NCI-H2107 treated with DMSO at 0.1 percent for 48 hours (cell line): ENCODE results near the gene PTPN9.
"Not testable (repeated sequence)": the region's sequence is repeated elsewhere in the genome, so short reads cannot be mapped to it uniquely, and the experiment has no call there.

Experiments used
- DNase-seq: peaks from one replicate; lab custom pipeline; 2025; ENCODE audit not compliant: unreplicated experiment; lab: John Stamatoyannopoulos, UW

The PTPN9 gene

GRCh38 chr15:75454471-75455378 lies 124.4 kb downstream of the PTPN9 start:
- DNase-seq = peak; percentile 4

- DNase-seq = peak; percentile 97
Measured at GRCh38 chr15:75453703-75454470, 125.2 kb downstream of the PTPN9 start.

GRCh38 chr15:75452865-75453702 lies 126.0 kb downstream of the PTPN9 start:
- peak; percentile 41 for DNase-seq

DNA sequence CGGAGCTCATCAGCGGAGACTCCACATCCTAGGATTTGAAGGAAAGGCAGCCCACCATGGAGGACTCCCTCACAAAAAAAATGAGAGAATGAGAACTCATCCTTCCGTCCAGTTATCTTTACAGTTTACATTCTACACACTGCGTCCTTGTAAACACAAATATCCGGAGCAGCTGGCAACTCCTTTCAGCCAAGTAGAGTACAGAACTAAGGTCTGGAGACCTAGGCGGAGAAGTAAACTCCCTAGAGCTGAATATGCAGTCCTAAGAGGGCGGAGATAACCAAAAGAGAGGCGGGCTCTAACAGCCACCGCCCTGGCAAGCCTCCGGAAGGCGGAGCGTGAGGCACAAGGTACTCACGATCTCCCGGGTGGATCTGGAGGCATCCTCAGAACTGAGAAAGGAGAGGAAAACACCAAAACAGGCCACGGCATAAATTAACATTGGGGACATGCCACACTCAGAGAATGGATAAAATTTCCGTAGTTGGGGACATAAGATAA lies 126.7 kb downstream of the PTPN9 start:
- DNase-seq = peak; percentile 68

DNA sequence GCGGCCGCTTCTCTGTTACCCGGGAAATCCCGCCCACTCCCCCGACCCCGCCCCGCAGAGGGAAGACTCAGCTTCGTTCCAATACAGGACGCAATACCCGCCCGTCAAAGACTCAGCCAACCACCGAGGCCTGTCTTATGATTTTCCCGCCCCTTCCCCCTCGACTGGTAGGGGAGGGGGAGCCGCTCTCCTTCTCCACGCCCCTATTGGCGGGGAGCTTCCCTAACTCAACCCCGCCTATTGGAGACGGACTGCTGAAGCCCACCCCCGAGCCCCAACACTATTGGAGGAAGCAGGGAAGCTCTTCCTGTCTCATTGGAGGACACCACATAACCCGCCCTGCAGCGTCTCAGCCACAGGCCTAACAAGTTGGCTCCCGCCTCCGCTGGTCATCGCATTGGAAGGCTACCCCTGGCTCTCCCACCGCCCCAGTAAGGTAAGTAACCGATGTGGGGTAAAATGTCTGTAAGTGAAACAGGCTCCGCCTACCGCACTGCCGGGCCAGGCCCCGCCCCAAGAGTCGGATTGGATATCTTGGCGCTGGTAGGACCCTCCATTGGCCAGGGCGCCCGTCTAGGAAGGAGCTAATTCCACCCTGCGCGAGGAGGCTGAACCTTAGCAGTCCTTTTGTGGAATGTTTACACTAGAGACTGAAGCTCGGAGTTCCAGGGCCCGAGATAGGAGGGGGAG lies 127.3 kb downstream of the PTPN9 start, which contains the start of gene SIN3A:
Gene SIN3A (minus strand): TSS at position 17 of the 690 bp plus-strand sequence. CDS start 21,315 bp downstream, outside the sequence.
- DNase-seq = peak; percentile 92

- DNase-seq = no peak
Measured at GRCh38 chr15:75451202-75451673, 127.9 kb downstream of the PTPN9 start.

DNA sequence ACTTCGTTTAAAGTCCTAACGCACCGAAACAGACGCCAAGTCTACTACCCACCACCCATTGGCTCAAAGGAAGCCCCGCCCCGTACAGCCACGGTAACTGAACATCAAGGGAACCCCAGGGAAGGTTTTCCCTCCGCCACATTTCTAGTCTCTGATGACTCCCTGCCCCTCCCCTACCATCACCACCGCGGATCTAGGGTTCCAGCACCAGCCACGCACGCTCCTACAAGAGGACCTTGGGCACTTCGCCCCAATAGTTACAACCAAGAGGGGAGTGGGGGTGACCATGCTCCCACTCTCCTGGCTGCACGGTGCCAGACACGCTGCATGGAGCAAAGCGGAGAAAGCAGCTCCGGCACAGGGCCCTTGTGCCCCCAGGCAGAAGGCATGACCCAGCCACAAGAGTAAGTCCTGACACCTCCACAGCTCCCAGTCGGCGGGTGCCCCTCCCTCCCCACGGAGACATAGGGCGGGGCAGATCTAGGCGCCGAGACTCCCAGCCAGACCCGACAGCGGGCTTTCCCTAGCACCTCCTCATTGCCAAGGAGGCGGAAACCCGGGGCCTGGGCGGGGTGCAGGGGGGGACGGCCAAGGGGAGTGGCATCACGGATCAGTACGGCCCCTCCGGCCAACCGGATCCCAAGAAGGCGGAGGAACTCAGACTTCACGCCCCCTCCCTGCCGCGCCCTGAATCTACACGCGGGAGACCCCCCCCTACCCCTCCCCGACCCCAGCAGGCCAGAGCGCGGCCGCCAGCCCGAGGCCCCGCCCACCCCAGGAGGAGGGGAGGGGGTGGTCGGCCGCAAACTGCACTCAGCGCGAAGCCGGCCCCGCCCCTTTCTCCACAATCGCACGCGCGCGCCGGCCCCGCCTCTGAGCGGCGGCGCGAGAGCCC lies 128.6 kb downstream of the PTPN9 start:
- DNase-seq = peak; percentile 62

DNA sequence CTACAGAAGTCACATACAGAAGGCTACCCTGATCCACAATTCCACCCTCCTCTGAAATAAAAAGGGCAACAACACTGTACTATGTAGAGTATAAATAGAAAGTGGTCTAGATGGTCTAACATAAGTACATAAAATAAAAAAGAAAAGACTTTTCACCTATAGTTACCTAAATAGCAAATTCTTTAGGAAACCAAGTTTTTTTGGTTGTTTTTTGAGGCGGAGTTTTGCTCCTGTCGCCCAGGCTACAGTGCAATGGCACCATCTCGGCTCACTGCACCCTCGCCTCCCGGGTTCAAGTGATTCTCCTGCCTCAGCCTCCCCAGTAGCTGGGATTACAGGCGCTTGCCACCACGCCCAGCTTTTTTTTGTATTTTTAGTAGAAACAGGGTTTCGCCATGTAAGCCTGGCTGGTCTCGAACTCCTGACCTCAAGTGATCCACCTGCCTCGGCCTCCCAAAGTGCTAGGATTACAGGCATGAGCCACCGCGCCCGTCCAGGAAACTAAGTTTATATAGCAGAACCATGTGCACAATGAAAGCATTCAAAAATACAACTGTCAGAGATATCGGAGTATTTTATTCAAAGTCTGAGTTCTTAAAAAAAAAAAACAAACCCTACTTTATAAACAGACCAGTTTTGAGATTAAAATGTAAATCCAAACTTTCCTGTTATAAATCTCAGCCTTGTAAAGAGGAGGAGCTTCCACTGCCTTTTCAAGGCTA lies 129.4 kb downstream of the PTPN9 start:
- DNase-seq = no peak

- not testable (repeated sequence) for DNase-seq
Measured at GRCh38 chr15:75448171-75448570, 130.9 kb downstream of the PTPN9 start.

DNA sequence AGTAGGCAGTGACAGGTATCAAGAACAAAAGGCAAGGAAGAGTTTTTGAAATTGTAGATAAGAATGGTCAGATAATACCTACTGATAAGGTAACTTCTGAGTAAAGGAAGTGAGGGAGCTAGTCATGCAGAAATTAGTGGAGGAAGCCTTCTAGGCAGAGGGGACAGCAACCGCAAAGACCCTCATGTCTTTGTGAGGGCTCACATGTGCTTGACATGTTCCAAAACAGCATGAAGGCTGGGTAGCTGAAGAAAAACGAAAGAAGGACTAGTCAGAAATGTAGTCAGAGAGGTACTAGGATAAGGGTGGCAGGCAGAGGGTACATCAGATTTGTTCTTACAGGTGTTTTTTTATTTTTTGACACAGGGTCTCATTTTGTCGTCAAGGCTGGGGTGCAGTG lies 133.0 kb downstream of the PTPN9 start:
- no peak for DNase-seq

DNA sequence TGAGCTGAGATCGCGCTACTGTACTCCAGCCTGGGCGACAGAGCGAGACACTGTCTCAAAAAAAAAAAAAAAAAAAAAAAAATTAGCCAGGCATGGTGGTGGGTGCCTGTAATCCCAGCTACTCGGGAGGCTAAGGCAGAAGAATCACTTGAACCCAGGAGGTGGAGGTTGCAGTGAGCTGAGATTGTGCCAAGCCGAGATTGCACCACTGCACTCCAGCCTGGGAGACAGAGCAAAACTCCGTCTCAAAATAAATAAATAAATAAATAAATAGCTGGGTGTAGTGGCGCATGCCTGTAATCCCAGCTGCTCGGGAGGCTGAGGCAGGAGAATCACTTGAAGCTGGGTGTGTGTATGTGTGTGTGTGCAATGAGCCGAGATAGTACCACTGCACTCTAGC lies 133.8 kb downstream of the PTPN9 start:
- not testable (repeated sequence) for DNase-seq

DNA sequence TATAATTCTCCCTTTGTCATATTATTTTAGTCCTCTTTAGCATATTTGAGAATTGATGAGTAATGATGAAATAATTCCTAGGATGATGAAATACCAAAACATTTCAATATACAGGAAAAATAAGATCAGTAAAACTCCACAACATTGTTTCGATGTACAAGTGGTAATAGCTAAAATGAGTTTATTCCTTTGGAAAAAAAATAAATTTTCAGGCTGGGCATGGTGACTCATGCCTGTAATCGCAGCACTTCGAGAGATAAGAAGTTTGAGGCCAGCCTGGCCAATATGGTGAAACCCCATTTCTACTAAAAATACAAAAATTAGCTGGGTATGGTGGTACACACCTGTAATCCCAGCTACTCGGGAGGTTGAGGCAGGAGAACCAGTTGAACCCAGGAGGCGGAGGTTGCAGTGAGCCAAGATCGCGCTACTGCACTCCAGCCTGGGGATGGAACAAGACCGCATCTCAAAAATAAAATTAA lies 135.1 kb downstream of the PTPN9 start:
- DNase-seq = not testable (repeated sequence)

- no peak for DNase-seq
Measured at GRCh38 chr15:75437721-75438120, 141.4 kb downstream of the PTPN9 start.

DNA sequence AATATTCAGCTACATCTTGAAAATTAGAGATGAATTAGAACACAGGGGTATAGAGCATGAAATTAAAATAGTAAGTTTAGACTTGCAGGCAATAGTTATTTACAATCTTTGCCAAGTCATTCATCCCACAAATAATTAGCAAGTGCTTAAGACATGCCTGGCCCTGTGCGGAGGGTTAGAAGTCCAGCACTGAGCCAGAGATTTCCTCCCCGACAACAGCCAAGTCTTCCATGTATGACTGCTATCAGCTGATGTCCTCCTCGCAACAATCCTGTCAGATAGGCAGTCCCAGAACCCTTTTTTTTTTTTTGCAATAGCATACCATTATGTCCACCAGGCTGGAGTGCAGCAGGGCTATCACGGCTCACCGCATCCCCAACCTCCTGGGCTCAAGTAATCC lies 142.2 kb downstream of the PTPN9 start:
- no peak for DNase-seq

- no peak for DNase-seq
Measured at GRCh38 chr15:75431682-75432081, 147.4 kb downstream of the PTPN9 start.

- no peak for DNase-seq
Measured at GRCh38 chr15:75431270-75431669, 147.8 kb downstream of the PTPN9 start.

- DNase-seq = no peak
Measured at GRCh38 chr15:75430259-75430658, 148.9 kb downstream of the PTPN9 start.

- no peak for DNase-seq
Measured at GRCh38 chr15:75428152-75428551, 151.0 kb downstream of the PTPN9 start.
